ENCODE measurements around the gene MOB4. TPM values are rescaled to one million over a fixed set of nuclear protein-coding genes. Genes with fewer than 3 reads are reported as not detected.

MOB4 gene
- polyA plus RNA-seq, 1 experiment = 58.9 TPM

- no peak for DNase-seq (ENCODE audit: low read depth, low spot score)
- POLR2A ChIA-PET = interaction anchor here (0.7 kb wide), 1 partner anchor 49 kb away, joined by 3 read pairs; the partner anchor contains the start of gene COQ10B
- Histone ChIP-seq H3K27me3 (ENCODE audit: control insufficient read depth, insufficient read depth, low read length) (no peaks in the 10 kb centered on the region), H3K9me3 (ENCODE audit: control insufficient read depth, insufficient read depth, low read length) (no peaks in the 10 kb centered on the region; the same call in 1 of the 2 replicates), H3K27ac (ENCODE audit: low read depth, low read length) (no peak overlapping the region), H3K4me3 (ENCODE audit: low read depth, low read length) (0 out of 2 replicates have a peak overlapping the region, but pooled peaks have one; percentile 7)
- CTCF ChIA-PET = interaction anchor here (1.4 kb wide), 1 partner anchor 14 kb away, joined by 3 read pairs; the partner anchor contains the start of gene MOB4
- no peak for TF ChIP-seq CTCF (IDR thresholded peaks at IDR 0.05; ENCODE audit: low read depth, low read length)
These were observed 13.7 kb upstream of the MOB4 start for GRCh38 chr2:197502201-197502600.

- CTCF ChIA-PET = interaction anchor here (1.4 kb wide), 1 partner anchor 14 kb away, joined by 3 read pairs; the partner anchor contains the start of gene MOB4
- Histone ChIP-seq H3K27me3 (ENCODE audit: control insufficient read depth, insufficient read depth, low read length) (no peaks in the 10 kb centered on the region), H3K4me3 (ENCODE audit: low read depth, low read length) (no peak overlapping the region), H3K9me3 (ENCODE audit: control insufficient read depth, insufficient read depth, low read length) (no peaks in the 10 kb centered on the region; the same call in 1 of the 2 replicates), H3K27ac (ENCODE audit: low read depth, low read length) (no peak overlapping the region)
- POLR2A ChIA-PET = interaction anchor here (0.7 kb wide), 1 partner anchor 50 kb away, joined by 3 read pairs; the partner anchor contains the start of gene COQ10B
- no peak for TF ChIP-seq CTCF (IDR thresholded peaks at IDR 0.05; ENCODE audit: low read depth, low read length)
- DNase-seq (ENCODE audit: low read depth, low spot score) = no peak
These were observed 13.2 kb upstream of the MOB4 start for GRCh38 chr2:197502685-197503084.

GRCh38 chr2:197504000-197504399 is 11.9 kb upstream of the MOB4 start:
- ChIA-PET POLR2A (interaction anchor here (1.2 kb wide), 1 partner anchor 12 kb away, joined by 3 read pairs; the partner anchor contains the start of gene MOB4), CTCF (no interaction called here)
- DNase-seq (ENCODE audit: low read depth, low spot score) = no peak
- H3K4me3 ChIP-seq (ENCODE audit: low read depth, low read length) = no peak overlapping the region
- no peaks in the 10 kb centered on the region for H3K27me3 ChIP-seq (ENCODE audit: control insufficient read depth, insufficient read depth, low read length)
- no peak for TF ChIP-seq CTCF (IDR thresholded peaks at IDR 0.05; ENCODE audit: low read depth, low read length)
- H3K27ac ChIP-seq (ENCODE audit: low read depth, low read length) = no peak overlapping the region
- no peaks in the 10 kb centered on the region; the same call in 1 of the 2 replicates for H3K9me3 ChIP-seq (ENCODE audit: control insufficient read depth, insufficient read depth, low read length)

- Histone ChIP-seq H3K9me3 (ENCODE audit: control insufficient read depth, insufficient read depth, low read length) (no peaks in the 10 kb centered on the region), H3K4me3 (ENCODE audit: low read depth, low read length) (no peak overlapping the region), H3K27me3 (ENCODE audit: control insufficient read depth, insufficient read depth, low read length) (no peaks in the 10 kb centered on the region), H3K27ac (ENCODE audit: low read depth, low read length) (no peak overlapping the region)
- no peak for DNase-seq (ENCODE audit: low read depth, low spot score)
- no peak for TF ChIP-seq CTCF (IDR thresholded peaks at IDR 0.05; ENCODE audit: low read depth, low read length)
- ChIA-PET CTCF (no interaction called here), POLR2A (interaction anchor here (1.2 kb wide), 1 partner anchor 11 kb away, joined by 3 read pairs; the partner anchor contains the start of gene MOB4)
These were observed 11.4 kb upstream of the MOB4 start for GRCh38 chr2:197504512-197504911.

GRCh38 chr2:197506658-197507057 is 9.2 kb upstream of the MOB4 start:
- H3K27me3 ChIP-seq (ENCODE audit: control insufficient read depth, insufficient read depth, low read length) = no peaks in the 10 kb centered on the region
- H3K9me3 ChIP-seq (ENCODE audit: control insufficient read depth, insufficient read depth, low read length) = no peaks in the 10 kb centered on the region
- TF ChIP-seq CTCF (IDR thresholded peaks at IDR 0.05; ENCODE audit: low read depth, low read length) = no peak
- ChIA-PET POLR2A (interaction anchor here (2.0 kb wide), 1 partner anchor 9 kb away, joined by 7 read pairs; the partner anchor contains the start of gene MOB4), CTCF (no interaction called here)
- DNase-seq (ENCODE audit: low read depth, low spot score) = no peak
- no peak overlapping the region for H3K4me3 ChIP-seq (ENCODE audit: low read depth, low read length)
- H3K27ac ChIP-seq (ENCODE audit: low read depth, low read length) = no peak overlapping the region

Data from AG04450 (cell line).